Activated CD4-positive, alpha-beta T cell treated with anti-CD3 and anti-CD28 coated beads, Interleukin-2, amount 50 U/mL, for 48 hours (primary cell): ENCODE results near the gene RASSF8.

Experiments
- DNase-seq, 2 experiments: peaks; one replicate each; pipeline ENCODE4 v3.0.0-alpha.2; 2020

Gene RASSF8

GRCh38 chr12:25958428-25959070, at the start of gene RASSF8:
RASSF8 (plus strand) TSS chr12:25958682; CDS start chr12:26055344, 96,662 bp downstream.
- DNase-seq, result peak; percentile 11 to 23

GRCh38 chr12:25914551-25914950, 43.9 kb upstream of the RASSF8 start:
- no peak for DNase-seq

GRCh38 chr12:25924491-25925001, 33.9 kb upstream of the RASSF8 start:
- DNase-seq, result no peak

GRCh38 chr12:25925064-25925463, 33.4 kb upstream of the RASSF8 start:
- DNase-seq, result no peak

- DNase-seq, result no peak
These were observed 31.9 kb upstream of the RASSF8 start for GRCh38 chr12:25926536-25926935.

- DNase-seq, result no peak
These were observed 29.3 kb upstream of the RASSF8 start for GRCh38 chr12:25929142-25929541.

- DNase-seq, result no peak
These were observed 25.5 kb upstream of the RASSF8 start for GRCh38 chr12:25932971-25933370.

- no peak for DNase-seq
These were observed 24.0 kb upstream of the RASSF8 start for GRCh38 chr12:25934456-25934855.

GRCh38 chr12:25935355-25936144, 22.9 kb upstream of the RASSF8 start:
- DNase-seq, result no peak

GRCh38 chr12:25937096-25937495, 21.4 kb upstream of the RASSF8 start:
- no peak for DNase-seq

GRCh38 chr12:25938581-25938980, 19.9 kb upstream of the RASSF8 start:
- no peak for DNase-seq

- DNase-seq, result no peak
These were observed 18.9 kb upstream of the RASSF8 start for GRCh38 chr12:25939606-25940005.

GRCh38 chr12:25940886-25941285, 17.6 kb upstream of the RASSF8 start:
- no peak for DNase-seq

GRCh38 chr12:25942709-25943108, 15.8 kb upstream of the RASSF8 start:
- DNase-seq, result no peak

GRCh38 chr12:25943940-25944339, 14.5 kb upstream of the RASSF8 start:
- no peak for DNase-seq

GRCh38 chr12:25949343-25949742, 9.1 kb upstream of the RASSF8 start:
- DNase-seq, result no peak

GRCh38 chr12:25950329-25951115, 8.0 kb upstream of the RASSF8 start:
- DNase-seq, result no peak

GRCh38 chr12:25957793-25958427, 572 bp upstream of the RASSF8 start:
- peak; percentile 5 to 8 for DNase-seq

GRCh38 chr12:25959071-25959961, 834 bp downstream of the RASSF8 start:
- DNase-seq, result peak; percentile 17 to 26

GRCh38 chr12:25960143-25960542, 1.7 kb downstream of the RASSF8 start:
- DNase-seq, result no peak

- DNase-seq, result no peak
These were observed 2.5 kb downstream of the RASSF8 start for GRCh38 chr12:25960961-25961360.
